Measurements from ENCODE around the gene NGEF.

GRCh38 chr2:232892843-232893242 lies 120.2 kb downstream of the NGEF start:
- TF ChIP-seq, protein P1, sequence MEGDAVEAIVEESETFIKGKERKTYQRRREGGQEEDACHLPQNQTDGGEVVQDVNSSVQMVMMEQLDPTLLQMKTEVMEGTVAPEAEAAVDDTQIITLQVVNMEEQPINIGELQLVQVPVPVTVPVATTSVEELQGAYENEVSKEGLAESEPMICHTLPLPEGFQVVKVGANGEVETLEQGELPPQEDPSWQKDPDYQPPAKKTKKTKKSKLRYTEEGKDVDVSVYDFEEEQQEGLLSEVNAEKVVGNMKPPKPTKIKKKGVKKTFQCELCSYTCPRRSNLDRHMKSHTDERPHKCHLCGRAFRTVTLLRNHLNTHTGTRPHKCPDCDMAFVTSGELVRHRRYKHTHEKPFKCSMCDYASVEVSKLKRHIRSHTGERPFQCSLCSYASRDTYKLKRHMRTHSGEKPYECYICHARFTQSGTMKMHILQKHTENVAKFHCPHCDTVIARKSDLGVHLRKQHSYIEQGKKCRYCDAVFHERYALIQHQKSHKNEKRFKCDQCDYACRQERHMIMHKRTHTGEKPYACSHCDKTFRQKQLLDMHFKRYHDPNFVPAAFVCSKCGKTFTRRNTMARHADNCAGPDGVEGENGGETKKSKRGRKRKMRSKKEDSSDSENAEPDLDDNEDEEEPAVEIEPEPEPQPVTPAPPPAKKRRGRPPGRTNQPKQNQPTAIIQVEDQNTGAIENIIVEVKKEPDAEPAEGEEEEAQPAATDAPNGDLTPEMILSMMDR (IDR thresholded peaks at IDR 0.05) = no peak
- TF ChIP-seq POLR2A (IDR thresholded peaks at IDR 0.05) = no peak
- TF ChIP-seq POLR2AphosphoS5 (IDR thresholded peaks at IDR 0.05) = no peak
